HEK293 (cell line): Measurements from ENCODE around the gene ZNF181.

Experiments
- CTCF ChIA-PET: fragments of 350-600 bp; formaldehyde crosslinking; extraction: SDS; loops from one replicate; lab custom pipeline; 2021; ENCODE audit warnings: antibody characterized with exemption; lab: Yijun Ruan, JAX
- POLR2A ChIA-PET: fragments of 300-600 bp; formaldehyde crosslinking; extraction: SDS; loops from one replicate; lab custom pipeline; 2020; ENCODE audit warnings: antibody characterized with exemption, inconsistent platforms; lab: Yijun Ruan, JAX
- H3K27ac ChIP-seq: fragments of 200-500 bp; sonication (Bioruptor generic); 2 replicates; pipeline ENCODE4 v1.5.1; 2014; ENCODE audit warnings: low read depth, low read length, control low read depth, inconsistent platforms; ENCODE audit errors: extremely low read depth
- H3K36me3 ChIP-seq, 2 experiments: fragments of 200-500 bp in 1 of 2; sonication (Bioruptor generic) in 1 of 2; 1 replicate in 1 of 2; 2 replicates in 1 of 2; pipeline ENCODE4 v1.5.1; 2014 to 2017; ENCODE audit warnings: inconsistent platforms in 2 of 2, low read length in 2 of 2; ENCODE audit not compliant: control insufficient read depth in 2 of 2, insufficient read depth in 1 of 2
- H3K4me1 ChIP-seq: fragments of 200-500 bp; sonication (Bioruptor generic); 2 replicates; pipeline ENCODE4 v1.5.1; 2014; ENCODE audit warnings: mild to moderate bottlenecking, low read length, inconsistent platforms; ENCODE audit not compliant: control insufficient read depth, insufficient read depth
- H3K4me3 ChIP-seq: 2 replicates; pipeline ENCODE4 v1.5.1; 2011; ENCODE audit warnings: low read depth, mild to moderate bottlenecking, control low read depth, low read length, moderate library complexity
- H3K9me3 ChIP-seq: fragments of 200-500 bp; sonication (Bioruptor generic); 2 replicates; pipeline ENCODE4 v1.5.1; 2014; ENCODE audit warnings: low read depth, low read length, inconsistent platforms; ENCODE audit not compliant: control insufficient read depth, insufficient read depth
- BCL11A ChIP-seq: fragments of 450-650 bp; formaldehyde crosslinking; IDR thresholded peaks from 2 replicates; pipeline ENCODE4 v1.5.1; 2016; ENCODE audit warnings: low read depth, missing biosample characterization, missing genetic modification characterization
- BCL11B ChIP-seq: fragments of 450-650 bp; formaldehyde crosslinking; IDR thresholded peaks from 2 replicates; pipeline ENCODE4 v1.5.1; 2016; ENCODE audit warnings: low read depth, missing biosample characterization, missing genetic modification characterization
- GLI4 ChIP-seq: fragments of 450-650 bp; formaldehyde crosslinking; IDR thresholded peaks from 2 replicates; pipeline ENCODE4 v1.5.1; 2016; ENCODE audit warnings: missing biosample characterization, missing genetic modification characterization
- HOXD13 ChIP-seq: sonication (generic); formaldehyde crosslinking; IDR thresholded peaks from 2 replicates; pipeline ENCODE4 v1.8.0; 2022; ENCODE audit warnings: missing genetic modification reagents, borderline replicate concordance
- KLF16 ChIP-seq: fragments of 450-650 bp; formaldehyde crosslinking; IDR thresholded peaks from 2 replicates; pipeline ENCODE4 v1.5.1; 2017; ENCODE audit warnings: missing biosample characterization, missing genetic modification characterization
- KLF17 ChIP-seq: fragments of 450-650 bp; formaldehyde crosslinking; IDR thresholded peaks from 2 replicates; pipeline ENCODE4 v1.5.1; 2016; ENCODE audit warnings: missing biosample characterization, missing genetic modification characterization
- SCRT1 ChIP-seq: fragments of 450-650 bp; formaldehyde crosslinking; IDR thresholded peaks from 2 replicates; pipeline ENCODE4 v1.5.1; 2016; ENCODE audit warnings: missing biosample characterization, missing genetic modification characterization, borderline replicate concordance
- YY2 ChIP-seq: fragments of 450-650 bp; formaldehyde crosslinking; IDR thresholded peaks from 2 replicates; pipeline ENCODE4 v1.5.1; 2016; ENCODE audit warnings: missing biosample characterization, missing genetic modification characterization
- ZBTB11 ChIP-seq: fragments of 450-650 bp; formaldehyde crosslinking; conservative IDR thresholded peaks from 2 replicates; pipeline ENCODE4 v1.5.1; 2016; ENCODE audit warnings: low read depth, missing biosample characterization, missing genetic modification characterization
- ZBTB17 ChIP-seq: fragments of 450-650 bp; formaldehyde crosslinking; IDR thresholded peaks from 2 replicates; pipeline ENCODE4 v1.5.1; 2016; ENCODE audit warnings: missing biosample characterization, missing genetic modification characterization
- ZFP41 ChIP-seq: fragments of 450-650 bp; formaldehyde crosslinking; IDR thresholded peaks from 2 replicates; pipeline ENCODE4 v1.5.1; 2016; ENCODE audit warnings: missing biosample characterization, missing genetic modification characterization, borderline replicate concordance
- ZNF121 ChIP-seq: fragments of 450-650 bp; formaldehyde crosslinking; IDR thresholded peaks from 2 replicates; pipeline ENCODE4 v1.5.1; 2016; ENCODE audit warnings: missing biosample characterization, missing genetic modification characterization
- ZNF148 ChIP-seq: fragments of 450-650 bp; formaldehyde crosslinking; IDR thresholded peaks from 2 replicates; pipeline ENCODE4 v1.5.0; 2017; ENCODE audit warnings: missing biosample characterization, missing genetic modification characterization, borderline replicate concordance
- ZNF335 ChIP-seq: fragments of 450-650 bp; formaldehyde crosslinking; conservative IDR thresholded peaks from 2 replicates; pipeline ENCODE4 v1.5.1; 2016; ENCODE audit warnings: missing biosample characterization, missing genetic modification characterization
- ZNF394 ChIP-seq: fragments of 450-650 bp; formaldehyde crosslinking; IDR thresholded peaks from 2 replicates; pipeline ENCODE4 v1.5.1; 2016; ENCODE audit warnings: missing biosample characterization, missing genetic modification characterization, mild to moderate bottlenecking, moderate library complexity, borderline replicate concordance
- ZNF426 ChIP-seq: fragments of 450-650 bp; formaldehyde crosslinking; IDR thresholded peaks from 2 replicates; pipeline ENCODE4 v1.5.1; 2017; ENCODE audit warnings: missing biosample characterization, missing genetic modification characterization, mild to moderate bottlenecking, inconsistent platforms, moderate library complexity
- ZNF513 ChIP-seq: fragments of 450-650 bp; IDR thresholded peaks from 2 replicates; pipeline ENCODE4 v1.5.1; 2018; ENCODE audit warnings: missing biosample characterization, missing genetic modification characterization
- ZNF580 ChIP-seq: fragments of 450-650 bp; formaldehyde crosslinking; IDR thresholded peaks from 2 replicates; pipeline ENCODE4 v1.5.1; 2016; ENCODE audit warnings: missing biosample characterization, missing genetic modification characterization
- ZNF585B ChIP-seq: fragments of 450-650 bp; formaldehyde crosslinking; IDR thresholded peaks from 2 replicates; pipeline ENCODE4 v1.5.1; 2016; ENCODE audit warnings: missing biosample characterization, missing genetic modification characterization
- ZNF623 ChIP-seq: fragments of 450-650 bp; formaldehyde crosslinking; IDR thresholded peaks from 2 replicates; pipeline ENCODE4 v1.5.1; 2016; ENCODE audit warnings: missing biosample characterization, missing genetic modification characterization
- ZNF629 ChIP-seq: fragments of 450-650 bp; formaldehyde crosslinking; IDR thresholded peaks from 2 replicates; pipeline ENCODE4 v1.5.1; 2017; ENCODE audit warnings: missing biosample characterization, missing genetic modification characterization
- ZNF776 ChIP-seq: fragments of 450-650 bp; formaldehyde crosslinking; IDR thresholded peaks from 2 replicates; pipeline ENCODE4 v1.5.0; 2017; ENCODE audit warnings: missing biosample characterization, missing genetic modification characterization, borderline replicate concordance

Gene ZNF181

GRCh38 chr19:34711890-34712289, 22.2 kb upstream of the ZNF181 start:
- CTCF ChIA-PET, result interaction anchor here (0.6 to 6.9 kb wide), 45 partner anchors 10 to 1264 kb away, joined by 3 to 163 read pairs (median 4); partner anchors contain the start of genes ZNF181 and ZNF302

GRCh38 chr19:34712395-34713261, 21.4 kb upstream of the ZNF181 start:
- Histone ChIP-seq H3K27ac (no peak overlapping the region), H3K4me1 (no peaks in the 10 kb centered on the region), H3K36me3 (0 out of 3 replicates have a peak, but pooled peaks cover 0 to 5% of the 10 kb centered on the region in 2 experiments), H3K4me3 (no peak overlapping the region), H3K9me3 (peaks cover 37% of the 10 kb centered on the region)
- ChIA-PET POLR2A (interaction anchor here (1.3 kb wide), 1 partner anchor 35 kb away, joined by 4 read pairs; the partner anchor contains the start of gene ZNF302), CTCF (interaction anchor here (0.5 to 6.9 kb wide), 63 partner anchors 9 to 1297 kb away, joined by 3 to 163 read pairs (median 4); partner anchors contain the start of genes ZNF181, ZNF30 and ZNF302)
- TF ChIP-seq ZNF121, result no peak
- TF ChIP-seq ZFP41 (tag by site-specific recombination), result no peak
- TF ChIP-seq ZBTB17 (tag by site-specific recombination), result peak; percentile 67
- peak; percentile 40; the same call in 1 of the 2 replicates for TF ChIP-seq SCRT1 (tag by site-specific recombination)
- TF ChIP-seq ZNF394 (tag by site-specific recombination), result no peak
- no peak for TF ChIP-seq BCL11B (tag by site-specific recombination)
- TF ChIP-seq ZNF148 (tag by site-specific recombination), result no peak
- no peak for TF ChIP-seq YY2 (tag by site-specific recombination)
- no peak for TF ChIP-seq ZNF513 (tag by site-specific recombination)
- no peak for TF ChIP-seq HOXD13
- no peak for TF ChIP-seq ZNF580 (tag by site-specific recombination)
- TF ChIP-seq ZNF335 (tag by site-specific recombination), result no peak
- no peak for TF ChIP-seq ZNF426 (tag by site-specific recombination)
- no peak for TF ChIP-seq ZNF776 (tag by site-specific recombination)

More at GRCh38 chr19:34711890-34712289, 22.2 kb upstream of the ZNF181 start:
- peaks cover 37% of the 10 kb centered on the region for H3K9me3 ChIP-seq
- H3K4me3 ChIP-seq, result no peak overlapping the region
- no peak overlapping the region for H3K27ac ChIP-seq
- POLR2A ChIA-PET, result interaction anchor here (1.3 kb wide), 1 partner anchor 34 kb away, joined by 4 read pairs; the partner anchor contains the start of gene ZNF302
- no peaks in the 10 kb centered on the region for H3K4me1 ChIP-seq
- 0 out of 3 replicates have a peak, but pooled peaks cover 0 to 5% of the 10 kb centered on the region in 2 experiments for H3K36me3 ChIP-seq
- TF ChIP-seq ZBTB11 (tag by site-specific recombination), result no peak
- TF ChIP-seq KLF16 (tag by site-specific recombination), result no peak
- no peak for TF ChIP-seq BCL11A
- no peak for TF ChIP-seq GLI4 (tag by site-specific recombination)
- TF ChIP-seq KLF17 (tag by site-specific recombination), result no peak
- TF ChIP-seq ZNF629 (tag by site-specific recombination), result no peak
- TF ChIP-seq ZNF623, result no peak
- no peak for TF ChIP-seq ZNF585B (tag by site-specific recombination)
